HG03025 (cell line): ENCODE data around the gene ABR.

ENCODE experiments used
- ATAC-seq: cut with Tn5 transposase; IDR thresholded peaks from one replicate; pipeline ENCODE4 v1.9.1; 2021; ENCODE audit warnings: mild to moderate bottlenecking, moderate library complexity; ENCODE audit not compliant: unreplicated experiment, low FRiP score

ABR gene

DNA sequence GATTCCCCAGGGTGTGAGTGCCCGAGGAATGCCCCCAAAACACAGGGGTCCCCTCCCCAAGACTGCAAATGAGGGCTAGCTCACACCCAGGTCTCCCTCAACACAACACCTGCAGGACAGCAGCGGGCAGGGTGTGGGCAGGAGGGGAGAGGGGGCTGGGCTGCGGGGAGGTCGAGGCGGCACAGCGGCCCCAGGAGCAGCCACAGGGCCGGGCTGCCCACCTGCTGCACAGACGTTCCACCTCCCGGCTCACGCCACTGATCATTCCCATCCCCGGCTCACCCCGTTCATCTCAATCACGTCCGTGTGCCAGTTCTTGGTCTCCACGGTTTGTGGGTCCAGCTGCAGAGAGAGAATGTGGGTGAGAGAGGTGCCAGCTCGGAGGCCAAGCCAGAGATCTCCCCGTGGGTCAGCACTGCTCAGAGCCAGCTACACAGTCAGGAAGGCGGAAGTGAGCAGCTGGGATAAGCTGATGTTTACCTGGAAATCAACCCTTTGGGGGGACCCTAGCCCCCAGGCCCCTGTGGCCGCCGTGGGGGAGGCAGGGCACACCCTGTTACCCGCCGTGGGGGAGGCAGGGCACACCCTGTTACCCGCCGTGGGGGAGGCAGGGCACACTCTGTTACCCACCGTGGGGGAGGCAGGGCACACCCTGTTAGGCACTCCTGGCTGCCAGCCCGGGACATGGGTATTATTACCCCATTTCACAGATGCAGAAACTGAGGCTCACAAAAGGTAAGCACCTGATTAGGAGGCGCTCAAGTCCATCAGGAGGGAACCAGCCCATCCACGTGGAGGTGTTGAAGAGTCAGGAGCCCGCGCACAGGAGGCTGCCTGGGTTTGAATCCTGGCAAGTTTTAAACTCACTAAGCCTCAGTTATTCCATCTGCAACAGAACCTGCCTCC is 166.7 kb downstream of the ABR start:
- ATAC-seq, result no peak

DNA sequence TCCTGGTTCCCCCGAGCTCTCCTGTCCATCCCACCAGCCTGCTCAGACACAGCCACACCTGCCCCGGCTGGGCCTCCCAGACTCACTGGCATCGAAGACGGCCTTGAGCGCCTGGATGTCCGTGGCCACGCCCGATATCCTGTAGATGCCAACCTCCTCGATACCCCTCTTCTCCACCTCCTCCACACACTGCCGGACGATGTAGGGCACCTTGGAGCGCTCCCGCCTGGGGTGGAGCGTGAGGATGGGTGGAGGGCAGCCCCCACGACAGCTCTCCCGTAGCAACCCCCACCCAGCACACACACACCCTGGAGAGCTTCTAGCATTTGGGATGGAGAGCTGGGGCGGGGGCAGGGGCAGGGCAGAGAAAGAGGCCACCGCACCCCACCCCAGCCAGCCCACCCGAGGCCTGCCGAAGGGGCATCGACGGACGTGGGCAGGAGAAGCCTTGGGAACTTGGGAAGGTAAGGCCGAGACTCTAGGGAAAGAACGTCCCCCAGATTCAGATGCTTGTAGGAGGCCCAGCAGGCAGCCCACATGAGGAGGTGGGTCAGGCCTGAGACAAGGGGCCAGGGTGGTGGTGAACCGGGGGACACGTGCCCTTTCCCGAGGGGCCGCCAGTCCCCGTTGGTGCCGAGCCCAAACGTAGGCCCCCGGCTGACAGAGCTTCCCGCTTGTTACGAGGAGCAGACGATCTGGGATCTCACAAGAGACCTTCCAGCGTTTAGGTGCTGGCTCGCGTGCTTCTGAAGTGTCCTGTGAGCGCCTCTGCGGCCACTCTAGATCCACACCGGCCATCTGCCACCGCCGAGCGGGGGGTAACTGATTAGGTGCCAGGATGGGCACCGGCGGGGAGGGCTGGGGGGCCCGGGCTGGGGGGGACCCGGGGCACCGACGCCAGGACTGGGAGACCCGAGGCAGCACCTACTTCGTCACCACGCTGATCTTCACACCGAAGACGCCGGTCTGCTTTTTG is 167.7 kb downstream of the ABR start:
- no peak for ATAC-seq

DNA sequence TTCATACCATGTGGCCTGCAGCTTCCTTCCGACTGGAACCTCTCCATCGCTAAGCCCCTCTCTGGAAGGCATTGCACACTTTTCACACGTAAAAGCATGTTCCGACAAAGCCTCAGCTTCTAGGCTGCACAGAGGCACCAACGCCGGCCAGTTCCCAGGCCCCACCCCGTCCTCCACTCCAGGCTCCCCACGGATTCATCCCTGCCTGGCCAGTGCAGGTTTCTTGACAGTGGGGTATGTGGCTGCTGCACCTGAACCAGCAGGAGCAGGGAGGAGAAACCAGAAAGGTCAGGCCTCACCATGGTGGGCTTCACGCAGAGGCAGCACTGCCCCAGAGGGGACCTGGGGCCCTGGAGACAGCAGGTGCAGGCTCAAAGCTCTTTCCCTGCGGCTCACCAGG is 168.6 kb downstream of the ABR start:
- no peak for ATAC-seq

DNA sequence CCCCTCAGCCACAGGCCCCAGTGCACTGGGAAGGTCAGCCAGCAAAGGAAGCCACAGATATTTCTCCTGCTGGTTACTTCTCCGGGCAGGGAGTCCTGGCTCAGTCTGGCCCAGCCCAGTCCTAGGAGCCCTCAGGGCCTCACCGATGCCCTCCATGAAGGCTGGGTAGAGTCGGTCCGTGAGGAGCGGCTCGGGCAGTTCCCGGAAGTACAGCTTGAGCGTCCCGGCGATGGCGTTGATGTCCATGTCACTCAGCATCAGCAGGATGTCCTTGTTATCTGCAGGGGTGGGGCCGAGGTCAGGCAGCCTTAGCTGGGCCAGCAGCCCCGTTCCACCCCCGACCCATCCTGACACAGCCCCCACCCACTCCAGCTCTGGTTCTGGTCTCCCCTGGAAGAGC is 169.2 kb downstream of the ABR start:
- no peak for ATAC-seq

DNA sequence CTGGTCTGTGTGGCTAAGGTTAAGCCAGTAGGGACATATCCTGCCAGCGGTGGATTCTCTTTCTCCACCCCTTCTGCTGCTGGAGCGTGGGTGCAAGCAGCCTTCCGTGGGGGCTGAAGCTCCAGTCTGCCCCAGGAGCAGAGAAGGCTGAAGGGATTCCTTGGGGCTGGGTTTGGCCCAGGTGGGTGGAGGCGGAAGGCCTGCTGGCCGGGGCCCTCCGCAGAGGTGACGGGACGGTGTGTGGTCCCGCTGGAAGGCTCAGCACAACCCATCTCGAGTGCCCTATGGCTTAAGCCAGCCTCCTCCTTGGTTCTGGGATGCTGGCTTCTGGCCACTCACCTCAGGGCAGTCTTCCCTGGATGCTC is 169.7 kb downstream of the ABR start:
- ATAC-seq, result no peak

DNA sequence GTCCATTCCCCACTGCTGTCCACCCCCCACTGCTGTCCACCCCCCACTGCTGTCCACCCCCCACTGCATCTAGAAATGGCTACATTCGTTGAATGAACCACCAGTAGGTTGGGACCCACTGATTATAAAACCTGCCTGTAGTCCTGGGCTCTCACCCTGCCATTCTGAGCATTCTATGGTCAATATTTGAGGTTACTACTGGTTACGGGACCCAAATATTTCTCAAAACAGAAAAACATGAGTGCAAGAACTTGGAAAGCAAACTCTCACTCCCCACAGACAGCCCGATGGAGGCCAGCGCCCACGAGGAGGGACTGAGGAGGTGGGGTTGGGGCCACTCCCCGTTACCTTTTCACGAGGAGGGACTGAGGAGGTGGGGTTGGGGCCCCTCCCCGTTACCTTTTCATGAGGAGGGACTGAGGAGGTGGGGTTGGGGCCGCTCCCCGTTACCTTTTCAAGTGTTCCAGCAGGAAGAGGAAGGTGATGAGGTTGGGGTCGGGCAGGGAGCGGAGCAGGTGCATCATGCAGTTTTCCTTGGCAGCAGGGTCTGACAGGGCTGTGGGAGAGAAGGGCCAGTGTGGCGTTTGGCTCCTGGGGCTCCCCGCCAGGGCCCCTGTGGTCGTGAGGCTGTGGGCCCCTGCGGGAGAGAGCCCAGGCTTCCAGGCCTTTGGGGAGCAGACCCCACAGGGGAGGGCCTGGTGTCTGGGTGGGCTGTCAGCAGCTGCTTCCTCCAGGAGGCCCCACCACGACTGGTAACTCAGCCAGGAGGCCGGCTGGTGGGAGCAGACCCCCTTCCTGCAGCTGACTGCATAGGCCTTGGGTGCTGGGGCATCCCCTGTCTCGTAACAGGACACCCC is 170.3 kb downstream of the ABR start:
- ATAC-seq, result no peak

DNA sequence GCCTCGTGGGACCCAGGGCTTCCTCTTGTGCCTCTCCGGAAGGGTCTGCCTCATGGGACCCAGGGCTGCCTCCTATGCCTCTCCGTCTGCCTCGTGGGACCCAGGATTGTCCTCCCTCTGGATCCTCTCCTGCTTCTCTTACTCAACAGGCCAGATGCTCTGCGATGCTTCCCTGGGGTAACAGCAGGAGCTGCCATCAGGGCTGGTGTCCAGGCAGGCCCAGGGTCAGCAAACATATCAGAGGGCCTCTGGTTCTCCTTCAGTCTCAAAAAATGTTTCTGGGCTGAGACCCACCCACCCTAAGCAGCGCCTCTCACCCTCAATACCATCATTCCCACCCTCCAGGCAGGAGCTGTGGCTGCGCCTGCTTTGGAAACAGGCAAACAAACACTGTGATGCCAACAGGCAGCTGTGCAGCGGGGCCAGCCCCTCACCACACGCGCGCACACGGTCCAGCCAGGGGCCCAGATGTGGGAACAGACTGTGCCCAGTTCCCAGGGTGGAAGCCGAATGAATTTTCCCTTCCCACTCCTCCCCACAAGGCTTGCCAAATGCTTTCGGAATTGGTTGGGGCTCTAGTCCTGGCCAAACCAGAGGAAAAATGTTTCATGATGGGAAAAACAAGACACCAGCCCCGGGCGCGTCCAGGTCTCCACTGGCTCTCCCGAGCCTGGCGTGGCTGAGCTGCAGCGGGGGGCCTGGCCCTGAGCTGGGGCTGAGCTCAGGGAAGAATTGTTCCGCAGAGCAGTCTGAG is 171.6 kb downstream of the ABR start:
- no peak for ATAC-seq

DNA sequence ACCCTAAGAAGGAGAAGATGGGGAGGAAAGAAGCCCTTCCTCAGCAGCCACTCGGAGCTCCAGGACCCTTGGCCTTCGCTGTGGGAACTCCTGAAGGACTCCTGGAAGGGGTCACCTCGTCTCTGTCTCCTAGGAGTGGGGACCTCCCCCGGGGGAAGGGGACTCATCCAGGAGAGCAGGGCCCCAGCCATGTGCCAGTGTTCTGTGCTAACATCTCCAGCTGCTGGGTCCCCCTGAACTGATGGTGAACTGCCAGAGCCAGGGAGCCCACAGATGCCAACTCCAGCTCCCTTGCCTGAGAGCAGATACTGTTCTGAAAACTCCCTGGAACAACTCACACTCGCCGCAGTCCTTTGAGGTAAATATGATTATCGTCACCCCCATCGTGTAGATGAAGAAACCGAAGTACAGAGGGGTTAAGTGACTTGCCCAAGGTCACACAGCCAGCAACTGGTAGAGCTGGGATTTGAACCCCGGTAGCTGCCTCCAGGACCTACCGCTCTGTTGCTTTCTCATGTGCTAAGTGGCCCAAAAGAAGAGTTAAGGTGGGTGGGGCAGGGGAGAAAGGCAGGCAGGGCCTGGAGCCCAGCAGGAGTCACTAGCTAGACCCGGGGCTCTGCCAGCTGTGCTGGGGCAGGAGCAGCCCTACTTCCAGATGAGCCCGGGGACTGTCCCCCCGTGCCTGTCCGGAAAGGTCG is 172.3 kb downstream of the ABR start:
- no peak for ATAC-seq

DNA sequence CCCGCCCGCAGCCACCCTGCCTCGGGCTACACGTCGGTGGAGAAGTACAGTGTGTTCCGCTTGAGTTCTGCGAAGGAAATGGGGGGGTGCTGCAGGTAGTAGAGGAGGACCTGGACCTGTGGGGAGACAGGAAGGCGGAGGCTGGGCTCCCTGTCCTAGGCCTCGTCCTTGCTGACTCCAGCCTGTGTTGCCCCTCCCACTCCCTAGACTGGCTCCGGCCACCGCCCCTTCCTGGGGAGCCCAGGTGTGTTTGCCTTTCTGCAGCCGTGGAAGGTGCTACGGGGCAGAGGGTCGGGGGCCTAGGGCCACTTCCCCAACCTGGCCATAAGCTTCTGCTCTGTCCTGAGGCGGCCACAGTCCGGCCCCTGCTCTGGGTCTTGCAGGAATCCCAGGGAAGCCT is 173.7 kb downstream of the ABR start:
- no peak for ATAC-seq

DNA sequence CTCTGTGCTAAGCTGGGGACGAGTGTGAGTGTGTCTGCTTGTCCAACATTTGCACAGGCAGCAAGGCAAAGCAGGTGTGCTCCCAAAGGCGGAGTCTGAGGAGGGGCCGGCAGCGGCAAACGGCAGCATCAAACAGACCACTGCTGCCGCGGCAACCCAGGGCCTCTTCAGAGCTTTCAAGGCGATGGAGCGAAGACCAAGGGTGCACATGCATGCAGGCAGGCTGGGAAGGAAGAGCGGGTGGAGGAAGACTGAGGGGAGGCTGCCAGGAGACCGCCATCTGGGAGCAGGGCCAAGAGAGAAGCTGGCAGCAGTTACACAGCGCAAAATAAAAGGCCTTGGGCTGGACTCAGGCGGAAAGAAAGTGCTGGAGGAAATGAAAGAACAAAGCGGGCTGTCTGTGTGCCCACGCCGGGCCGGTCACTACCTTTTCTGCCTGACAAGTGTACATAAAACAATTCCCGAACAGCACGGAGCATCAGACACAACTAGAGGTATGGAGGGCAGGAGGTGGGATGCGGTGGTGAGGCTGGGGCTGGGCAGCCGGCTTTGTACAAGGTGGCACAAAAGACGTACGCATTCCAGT is 174.3 kb downstream of the ABR start:
- ATAC-seq, result no peak

DNA sequence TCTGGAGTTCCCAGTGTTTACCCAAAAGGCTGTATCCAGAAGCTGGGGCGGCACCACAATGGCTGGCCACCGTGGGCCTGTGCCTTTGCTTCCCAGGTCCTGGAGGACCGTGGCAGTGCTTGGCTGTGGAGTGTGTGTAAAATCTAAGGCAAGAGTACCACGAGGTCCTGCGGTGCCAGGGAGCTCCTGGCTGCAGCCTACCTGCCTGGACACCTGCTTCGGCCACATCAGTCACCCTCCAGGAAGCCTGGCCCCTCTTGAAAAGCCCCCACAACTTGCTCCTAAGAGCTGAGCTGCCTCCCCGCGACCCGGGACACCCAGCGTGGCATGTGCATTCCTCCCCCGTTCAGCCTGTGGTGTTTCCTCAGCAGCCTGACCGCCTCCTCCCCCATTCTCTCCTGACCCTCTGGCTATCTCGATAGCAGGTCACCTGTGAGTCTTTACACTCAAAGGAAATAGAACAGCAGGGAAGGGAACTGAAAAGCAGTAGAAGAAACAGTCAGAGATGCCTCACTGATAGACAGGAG is 174.9 kb downstream of the ABR start:
- no peak for ATAC-seq

DNA sequence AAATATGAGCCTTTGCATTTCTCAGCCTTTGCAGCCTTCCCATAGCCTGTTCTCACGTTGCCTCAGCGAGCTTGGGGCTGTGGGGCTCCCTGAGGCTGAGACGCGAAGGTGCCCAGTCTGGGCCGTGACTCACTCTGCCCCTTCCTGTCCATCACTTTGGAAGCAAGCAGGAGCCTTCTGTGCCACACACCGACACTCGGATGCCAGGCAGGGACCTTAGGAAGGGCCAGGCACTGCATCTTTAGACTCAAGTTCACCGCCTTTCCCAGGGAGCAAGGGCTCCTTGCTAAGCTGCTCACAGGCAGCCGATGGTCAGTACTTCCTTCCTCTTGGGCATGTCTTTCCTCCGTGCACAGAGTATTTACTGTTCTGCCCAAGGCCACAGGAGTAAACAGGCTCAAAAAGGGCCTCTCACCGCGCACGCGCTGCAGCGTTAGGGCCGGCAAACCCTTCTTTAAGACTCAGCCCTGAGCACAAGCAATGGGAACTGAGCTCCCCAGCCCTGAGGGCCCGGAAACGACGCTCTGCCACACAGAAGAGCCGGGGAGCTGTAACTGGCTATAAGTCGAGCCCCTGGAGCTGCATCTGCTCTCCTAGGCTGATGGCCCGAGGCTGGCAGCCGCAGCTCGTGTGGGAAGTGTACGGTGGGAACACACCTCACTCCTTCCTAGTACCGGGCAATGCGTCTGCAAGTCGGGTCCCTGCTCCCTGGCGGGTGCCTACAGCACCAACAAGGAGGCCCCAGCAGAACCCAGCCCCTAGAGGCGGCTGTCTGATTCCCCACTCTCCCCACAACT is 175.6 kb downstream of the ABR start:
- ATAC-seq, result no peak

DNA sequence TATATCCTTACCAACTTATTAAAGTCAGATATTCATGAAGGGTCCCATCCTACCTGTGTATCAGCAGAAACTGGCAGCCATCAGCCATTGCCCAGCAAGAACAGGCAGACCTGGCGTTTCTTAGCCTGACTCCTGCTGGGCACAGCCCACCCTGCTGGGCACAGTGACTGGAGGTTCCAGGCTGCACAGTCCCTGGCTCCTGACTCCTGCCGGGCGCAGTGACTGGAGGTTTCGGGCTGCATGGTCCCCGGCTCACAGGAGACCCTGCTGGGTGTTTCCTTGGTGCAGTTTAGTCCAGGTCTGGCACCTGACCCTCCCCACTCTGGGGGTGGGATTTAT is 176.2 kb downstream of the ABR start:
- no peak for ATAC-seq

DNA sequence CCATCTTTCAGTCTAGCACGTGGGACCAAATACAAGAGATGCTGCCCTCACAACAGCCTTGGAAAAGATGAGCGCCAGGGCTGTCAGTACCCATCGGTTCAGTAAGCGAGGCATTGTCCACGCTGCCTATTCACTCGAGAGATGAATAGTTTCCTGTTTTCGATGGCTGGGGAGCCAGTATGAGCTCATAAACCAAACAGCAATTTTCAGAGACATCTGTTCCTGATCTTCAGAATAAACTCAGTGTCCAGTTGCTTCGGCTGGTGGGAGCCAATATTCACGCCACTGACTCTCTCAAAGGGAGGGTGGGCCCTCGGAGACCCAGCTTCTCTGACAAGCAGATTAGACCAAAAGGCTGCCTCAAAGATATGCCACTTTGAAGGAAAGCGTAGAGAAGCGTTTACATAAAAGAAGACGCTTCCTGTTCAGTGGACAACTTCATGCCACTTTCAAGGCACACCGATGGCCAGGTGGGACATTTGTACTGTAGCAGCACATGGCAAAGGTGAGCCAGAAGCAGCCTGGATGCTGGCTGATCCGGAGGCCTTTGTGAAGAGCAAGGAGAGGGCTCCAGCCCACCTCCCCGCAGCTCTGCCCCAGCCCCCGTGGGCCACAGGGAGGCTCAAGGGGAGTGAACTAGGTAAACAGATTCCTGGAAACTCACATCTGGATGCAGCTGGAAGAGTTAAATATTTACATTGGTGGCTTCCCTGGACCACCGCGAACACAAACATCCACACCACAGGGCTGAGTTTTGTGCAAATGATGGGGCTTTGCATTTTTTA is 176.8 kb downstream of the ABR start:
- no peak for ATAC-seq

DNA sequence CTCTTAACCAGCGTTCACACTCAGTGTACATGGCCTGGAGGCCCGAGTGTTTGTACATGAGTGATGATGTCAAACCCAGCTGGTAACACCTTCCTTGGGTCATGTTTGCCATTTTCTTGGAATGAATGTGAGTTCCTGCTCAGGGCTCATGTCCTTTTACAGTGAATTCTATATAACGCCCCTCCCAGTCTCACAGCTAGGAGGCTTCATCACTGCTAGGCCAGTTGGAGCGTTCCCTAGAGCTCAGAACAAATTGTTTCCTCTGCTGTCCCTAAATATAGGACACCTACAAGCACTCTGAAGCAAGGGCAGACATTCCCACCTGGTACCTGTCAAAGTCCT is 177.4 kb downstream of the ABR start:
- ATAC-seq, result no peak

DNA sequence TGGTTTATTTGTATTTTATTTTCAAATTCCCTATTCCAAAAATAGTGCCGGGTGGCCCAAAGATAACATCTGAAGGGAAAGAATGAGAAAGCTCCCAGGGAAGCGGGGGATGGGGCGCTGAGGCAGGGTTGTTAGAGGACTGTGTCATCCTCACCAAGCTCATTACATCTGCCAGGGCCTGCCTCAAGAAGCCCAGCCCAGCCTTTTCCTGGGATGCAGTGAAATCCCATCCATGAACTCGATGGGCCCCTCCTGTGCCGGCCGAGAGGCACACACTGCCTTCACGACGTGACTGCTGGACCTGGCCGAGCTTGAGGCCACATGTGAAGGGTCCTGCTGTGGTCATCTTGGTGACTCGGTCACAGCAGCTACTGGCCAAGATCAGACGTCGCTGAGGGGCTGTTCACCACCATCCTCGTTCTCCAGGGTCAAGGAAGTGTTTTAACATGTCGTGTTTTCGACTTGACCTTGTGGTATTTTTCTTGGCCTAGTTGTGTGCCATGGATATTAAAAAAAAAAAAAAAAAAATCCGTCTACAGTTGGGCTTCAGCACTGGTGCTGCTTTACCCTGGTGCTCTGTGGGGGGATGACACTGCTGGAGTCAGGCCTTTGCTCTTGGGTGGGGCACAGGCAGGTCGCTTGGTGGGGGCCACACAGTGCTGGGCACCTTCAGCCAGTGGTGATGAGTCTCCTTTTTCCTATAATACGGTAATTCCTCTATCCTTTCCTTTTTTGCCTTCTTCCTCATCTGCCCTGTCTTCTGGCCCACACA is 178.0 kb downstream of the ABR start:
- no peak for ATAC-seq
